Endometrium (tissue), 2 donors: Measurements from ENCODE around the gene AGPAT1.
"Not testable (repeated sequence)": the region's sequence is repeated elsewhere in the genome, so short reads cannot be mapped to it uniquely, and the experiment has no call there.

ENCODE experiments used
- FAIRE-seq: peaks from 2 replicates; lab custom pipeline; 2012; peaks lifted over from hg19 to GRCh38; lab: Jason Lieb, UNC
- donor health status: control.
- donor health status: control.

The AGPAT1 gene

DNA sequence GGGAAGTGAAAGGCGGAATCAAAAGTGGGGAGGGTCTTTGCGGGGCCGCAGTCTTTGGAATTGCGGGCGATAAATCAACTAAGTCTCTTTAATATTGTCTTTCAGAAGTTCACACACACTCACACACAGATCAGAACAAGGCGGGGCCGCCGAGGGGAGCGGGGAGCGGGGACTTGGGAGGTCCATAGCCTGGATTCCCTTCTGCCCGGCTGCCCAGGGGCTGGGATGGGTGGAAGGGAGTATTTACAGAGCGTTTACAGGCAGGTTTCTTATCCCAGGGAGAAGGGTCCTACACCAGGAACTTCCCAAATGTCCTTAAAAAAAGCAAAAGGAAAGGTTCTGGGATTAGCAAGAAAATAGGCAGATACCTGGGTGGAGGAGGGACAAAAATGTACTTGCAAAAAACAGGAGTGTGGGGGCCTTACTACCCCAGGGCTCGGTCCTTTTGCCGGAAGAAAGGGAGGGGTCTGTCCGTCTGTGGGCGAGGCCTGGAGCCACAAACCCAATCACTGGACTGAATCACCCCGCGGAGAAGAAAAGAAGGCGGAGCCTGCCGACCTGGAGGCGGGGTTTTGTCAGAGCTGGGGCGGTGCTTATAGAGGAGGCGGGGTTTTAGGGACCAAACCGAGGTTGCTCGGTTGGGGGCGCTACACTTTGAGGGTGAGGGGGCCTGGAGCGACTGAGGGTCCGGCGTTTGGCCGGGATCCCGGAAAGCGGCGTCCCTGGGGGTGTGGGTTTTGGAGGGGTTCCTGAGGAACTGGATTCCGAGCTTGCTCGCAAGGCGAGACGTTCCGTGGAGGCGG is 27.4 kb downstream of the AGPAT1 start:
- FAIRE-seq, result no peak

DNA sequence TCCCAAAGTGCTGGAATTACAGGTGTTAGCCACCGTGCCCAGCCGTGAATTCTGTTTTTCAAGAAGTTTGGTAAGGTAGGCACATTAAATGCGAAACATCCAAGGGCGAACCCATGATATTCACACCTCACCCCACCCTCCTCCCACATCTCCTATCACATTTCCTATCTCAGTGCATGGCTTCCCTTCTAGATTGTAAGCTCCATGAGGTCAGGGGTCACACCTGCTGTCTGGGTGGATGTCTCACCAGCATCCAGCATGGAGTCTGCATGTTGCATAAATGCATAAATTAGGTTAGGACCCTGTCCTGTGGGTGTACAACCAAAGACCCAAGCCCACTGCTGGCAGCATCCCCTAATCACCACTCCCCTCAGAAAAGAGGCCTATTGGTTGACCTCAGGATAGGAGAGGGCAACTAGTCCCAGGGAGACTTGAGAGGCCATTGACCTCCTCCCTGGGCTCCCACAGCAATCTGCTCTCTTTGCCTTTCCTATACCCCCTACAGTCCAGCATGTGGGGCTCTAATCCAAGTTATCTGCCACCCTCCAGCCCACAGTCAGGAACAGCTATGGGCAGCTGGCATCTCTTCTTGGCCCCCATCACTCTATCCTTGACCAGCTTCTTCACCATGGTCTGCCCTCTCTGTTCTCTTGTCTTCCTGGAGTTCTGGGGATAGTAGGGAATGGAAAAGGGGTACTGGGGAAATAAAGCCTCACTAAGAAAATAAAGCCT is 28.3 kb downstream of the AGPAT1 start:
- no peak for FAIRE-seq

DNA sequence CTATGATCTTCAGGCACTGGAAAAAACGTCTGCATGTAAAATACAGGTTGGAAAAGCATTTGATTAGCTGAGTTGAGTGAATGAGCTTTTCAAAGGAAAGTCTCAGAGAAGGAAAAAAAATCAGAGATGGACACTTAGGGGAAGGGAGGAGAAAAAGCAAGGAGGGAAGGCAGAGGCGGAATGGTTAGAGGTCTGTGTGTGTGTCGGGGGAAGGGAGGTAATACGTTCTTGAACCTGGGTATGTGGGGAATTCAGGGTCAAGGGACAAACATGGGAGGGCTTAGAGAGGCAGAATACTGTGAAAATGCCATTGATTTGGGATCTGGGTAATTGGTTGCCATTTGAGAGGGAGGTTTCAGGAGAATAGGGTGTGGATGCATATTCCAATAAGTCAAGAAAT is 29.2 kb downstream of the AGPAT1 start:
- FAIRE-seq, result no peak

DNA sequence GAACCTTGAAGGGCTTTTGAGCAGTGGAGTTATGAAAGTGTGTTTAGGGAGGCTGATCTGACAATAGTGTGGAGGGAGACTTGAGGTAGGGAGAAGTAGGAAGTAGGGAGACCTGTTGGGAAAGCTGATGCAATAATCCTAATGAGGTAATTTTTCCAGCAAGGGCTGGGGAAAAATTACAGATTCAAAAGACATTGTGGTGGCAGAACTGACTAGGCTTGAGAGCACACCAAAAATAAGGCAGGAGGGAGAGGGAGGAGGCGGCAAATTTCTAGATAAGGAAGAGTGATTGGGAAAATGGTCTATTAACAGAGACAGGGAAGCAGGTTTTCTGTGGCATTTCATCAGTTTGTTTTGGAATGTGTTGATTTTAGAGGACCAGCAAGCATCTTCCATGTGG is 29.6 kb downstream of the AGPAT1 start:
- FAIRE-seq, result no peak

DNA sequence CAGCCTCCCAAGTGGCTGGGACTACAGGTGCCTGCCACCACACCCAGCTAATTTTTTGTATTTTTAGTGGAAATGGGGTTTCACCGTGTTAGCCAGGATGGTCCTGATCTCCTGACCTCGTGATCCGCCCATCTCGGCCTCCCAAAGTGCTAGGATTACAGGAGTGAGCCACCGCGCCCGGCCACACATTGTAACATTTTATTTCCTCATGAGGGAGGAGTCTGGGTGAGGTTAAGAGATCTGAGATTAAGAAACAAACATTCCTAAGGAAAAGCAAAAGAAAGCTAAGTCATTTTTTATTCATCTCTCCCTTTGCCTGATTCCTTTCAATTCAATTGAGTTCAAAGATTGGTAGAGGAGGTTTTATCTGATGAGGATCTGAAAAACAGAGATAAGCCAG is 31.6 kb downstream of the AGPAT1 start:
- not testable (repeated sequence) for FAIRE-seq

DNA sequence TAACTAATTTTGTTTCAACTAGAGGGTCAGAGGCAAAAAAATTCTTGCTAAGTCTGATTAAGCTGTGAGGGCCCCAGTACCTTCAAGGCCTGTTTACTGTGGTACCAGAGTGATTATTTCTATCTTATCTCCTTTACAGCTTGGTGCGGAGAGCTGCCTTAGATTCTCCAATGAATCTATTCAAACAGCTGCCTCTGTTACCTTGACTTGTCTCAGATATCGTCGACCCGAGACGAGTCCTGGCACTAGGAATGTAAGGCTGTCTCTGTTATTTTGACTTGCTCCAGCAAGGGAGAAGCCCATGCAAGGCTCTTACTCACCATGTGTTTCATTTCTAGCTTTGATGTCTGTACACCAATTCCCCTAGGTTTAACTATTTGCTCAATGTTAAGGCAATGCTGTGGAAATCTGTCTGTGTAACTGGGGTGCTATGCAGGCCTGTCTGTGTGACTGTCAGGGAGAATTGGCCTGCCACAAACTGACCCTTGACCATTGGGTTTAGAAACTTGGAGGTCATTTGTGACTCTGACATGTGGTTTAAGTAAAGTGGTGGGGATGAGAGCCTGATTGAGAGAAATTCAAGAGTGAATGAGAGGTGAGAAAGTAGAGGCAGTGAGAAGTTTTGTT is 35.4 kb downstream of the AGPAT1 start:
- no peak for FAIRE-seq

DNA sequence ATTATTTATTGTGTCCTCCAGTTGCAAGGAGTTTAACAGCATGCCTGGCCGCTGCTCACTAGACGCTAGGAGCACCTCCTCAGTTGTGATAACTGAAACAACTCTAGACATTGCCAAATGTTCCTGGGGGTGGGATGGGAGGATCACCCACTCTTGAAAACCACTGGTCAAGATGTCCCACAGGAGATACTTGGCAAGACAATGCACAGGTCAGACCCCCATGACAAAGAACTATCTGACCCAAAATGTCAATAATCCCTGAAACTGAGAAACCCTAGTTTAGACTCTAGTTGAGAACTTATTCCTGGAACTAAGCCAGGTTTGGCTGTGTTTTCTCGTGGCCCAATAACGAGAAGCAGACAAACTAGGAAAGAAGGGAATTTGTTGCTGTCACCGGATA is 36.3 kb downstream of the AGPAT1 start:
- FAIRE-seq, result no peak

DNA sequence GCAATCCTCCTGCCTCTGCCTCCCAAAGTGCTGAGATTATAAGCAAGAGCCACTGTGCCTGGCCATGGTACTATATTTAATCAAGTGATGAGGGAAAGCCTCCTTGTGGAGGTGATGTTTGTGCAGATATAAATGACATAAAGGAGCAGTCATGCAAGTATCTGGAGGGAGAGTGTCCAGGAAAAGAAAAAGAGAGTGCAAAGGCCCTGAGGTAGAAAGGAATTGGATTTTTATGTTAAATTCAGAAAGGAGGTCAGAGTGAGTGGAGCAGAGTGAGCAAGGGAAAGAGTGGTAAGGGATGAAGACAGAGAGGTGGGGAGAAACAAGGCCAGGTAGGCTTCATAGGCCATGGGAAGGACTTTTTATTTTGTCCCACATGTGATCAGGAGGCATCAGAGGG is 38.4 kb downstream of the AGPAT1 start:
- FAIRE-seq, result no peak

DNA sequence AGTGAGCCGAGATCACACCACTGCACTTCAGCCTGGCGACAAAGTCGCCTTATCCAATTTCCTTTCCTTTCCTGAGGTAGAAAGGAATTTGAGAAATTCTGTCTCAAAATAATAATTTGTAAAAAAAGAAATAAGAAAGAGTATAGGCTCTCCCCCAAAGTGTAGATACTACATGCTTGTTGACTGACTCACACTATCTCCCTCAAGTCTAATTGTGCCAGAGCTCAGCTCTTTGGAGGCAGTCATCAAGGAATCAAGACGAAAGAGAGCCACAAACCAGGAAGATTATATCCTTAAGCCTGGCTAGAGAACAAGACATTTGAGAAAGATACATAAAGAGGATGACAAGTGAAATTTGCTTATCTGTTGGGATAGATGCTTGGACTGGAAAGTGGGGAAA is 42.1 kb downstream of the AGPAT1 start:
- no peak for FAIRE-seq

DNA sequence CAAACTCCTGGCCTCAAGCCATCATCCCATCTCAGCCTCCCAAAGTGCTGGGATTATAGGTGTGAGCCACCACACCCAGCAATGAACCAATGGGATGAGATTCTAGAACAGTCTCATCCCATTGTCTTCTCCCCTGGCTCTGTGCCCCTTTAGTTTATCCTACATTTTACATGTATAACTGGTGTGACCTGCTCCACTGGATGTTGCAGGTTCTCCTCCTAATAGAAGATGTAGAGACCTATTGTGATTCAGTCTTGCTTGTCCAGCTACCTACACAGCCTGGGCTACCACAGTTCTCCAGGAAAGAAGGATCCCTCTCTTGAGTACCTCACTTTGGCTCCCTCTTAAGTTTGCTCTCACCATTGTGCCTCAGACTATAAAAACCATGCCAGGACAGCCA is 43.8 kb downstream of the AGPAT1 start:
- no peak for FAIRE-seq

DNA sequence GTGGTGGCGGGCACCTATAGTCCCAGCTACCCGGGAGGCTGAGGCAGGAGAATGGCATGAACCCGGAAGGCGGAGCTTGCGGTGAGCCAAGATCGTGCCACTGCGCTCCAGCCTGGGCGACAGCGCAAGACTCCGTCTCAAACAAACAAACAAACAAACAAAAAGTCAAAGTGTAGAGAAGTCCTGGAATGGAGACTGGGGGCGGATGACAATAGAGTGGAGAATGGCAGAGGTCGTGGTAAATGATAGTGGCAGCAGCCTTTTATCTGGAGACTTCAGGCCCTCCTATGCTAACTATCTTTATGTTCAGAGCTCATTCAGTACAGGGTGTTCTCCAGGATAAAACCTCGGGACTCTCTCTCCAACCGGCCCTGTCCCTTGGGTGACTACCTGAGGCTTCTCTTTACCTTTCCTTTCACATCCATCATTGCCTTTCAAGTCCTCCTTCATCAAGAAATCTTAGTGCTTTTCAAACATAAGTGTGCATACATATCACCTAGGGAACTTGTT is 44.4 kb downstream of the AGPAT1 start:
- no peak for FAIRE-seq

DNA sequence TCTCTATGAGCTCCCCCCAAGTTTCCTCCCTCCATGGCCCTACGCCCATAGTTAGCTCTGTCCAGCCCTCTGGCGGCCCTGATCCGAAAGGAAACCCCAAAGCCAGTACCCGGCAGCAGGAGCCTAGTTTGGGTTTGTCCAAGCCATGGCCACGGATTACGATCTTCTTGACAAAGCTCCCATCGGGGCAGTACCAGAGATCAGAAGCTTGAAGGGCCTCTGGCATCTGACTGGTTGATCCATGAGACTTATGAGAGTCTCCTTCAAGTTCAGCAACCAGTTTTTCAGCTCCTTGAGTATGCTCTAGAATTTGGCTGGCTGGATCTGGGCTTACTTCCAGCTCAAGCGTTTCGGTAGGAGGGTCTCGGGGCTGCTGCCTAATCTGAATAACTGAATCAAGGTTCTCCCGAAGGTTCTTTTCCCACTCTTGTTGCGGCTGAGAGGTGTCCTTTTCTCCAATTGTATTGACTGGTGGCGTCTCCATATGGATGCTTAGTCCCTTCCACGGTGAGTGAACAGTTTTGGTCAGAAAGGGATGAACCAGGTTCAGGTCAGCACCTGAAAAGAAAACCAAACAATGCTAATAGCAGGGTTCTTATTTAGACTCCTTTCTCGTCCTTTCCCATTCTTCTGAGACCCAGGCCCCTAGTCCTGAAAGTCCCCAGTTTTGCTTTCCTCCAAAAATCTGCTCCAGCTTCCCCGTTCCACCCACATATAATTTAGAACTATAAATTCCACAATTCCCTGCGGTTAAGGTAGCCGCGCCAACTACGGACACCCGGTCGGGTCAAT is 46.4 kb downstream of the AGPAT1 start:
- FAIRE-seq, result no peak

DNA sequence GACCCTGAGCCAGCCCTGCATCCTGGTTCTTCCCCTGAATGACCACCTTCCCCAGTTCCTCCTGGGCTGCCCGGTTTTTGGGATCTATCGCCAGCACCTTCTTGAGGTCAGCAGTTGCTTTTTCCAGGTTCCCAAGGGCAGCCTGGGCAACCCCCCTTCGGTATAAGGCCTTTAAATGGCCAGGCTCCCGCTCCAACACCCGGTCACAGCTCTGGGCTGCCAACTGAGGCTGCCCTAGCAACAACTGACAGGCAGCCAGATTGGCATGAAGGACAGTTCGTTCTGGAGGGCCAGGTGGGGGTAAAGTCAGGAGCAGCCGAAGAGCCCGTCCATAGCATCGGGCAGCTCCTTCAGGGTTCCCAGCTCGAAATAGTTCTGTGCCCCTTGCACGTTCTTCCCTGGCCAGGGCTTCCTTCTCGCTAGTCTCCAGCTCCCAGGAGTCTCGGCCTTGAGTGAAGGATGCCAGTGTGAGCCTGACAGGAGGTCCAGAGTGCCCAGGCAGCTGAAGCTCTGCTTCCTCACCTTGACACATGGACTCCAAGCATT is 47.1 kb downstream of the AGPAT1 start:
- FAIRE-seq, result no peak

DNA sequence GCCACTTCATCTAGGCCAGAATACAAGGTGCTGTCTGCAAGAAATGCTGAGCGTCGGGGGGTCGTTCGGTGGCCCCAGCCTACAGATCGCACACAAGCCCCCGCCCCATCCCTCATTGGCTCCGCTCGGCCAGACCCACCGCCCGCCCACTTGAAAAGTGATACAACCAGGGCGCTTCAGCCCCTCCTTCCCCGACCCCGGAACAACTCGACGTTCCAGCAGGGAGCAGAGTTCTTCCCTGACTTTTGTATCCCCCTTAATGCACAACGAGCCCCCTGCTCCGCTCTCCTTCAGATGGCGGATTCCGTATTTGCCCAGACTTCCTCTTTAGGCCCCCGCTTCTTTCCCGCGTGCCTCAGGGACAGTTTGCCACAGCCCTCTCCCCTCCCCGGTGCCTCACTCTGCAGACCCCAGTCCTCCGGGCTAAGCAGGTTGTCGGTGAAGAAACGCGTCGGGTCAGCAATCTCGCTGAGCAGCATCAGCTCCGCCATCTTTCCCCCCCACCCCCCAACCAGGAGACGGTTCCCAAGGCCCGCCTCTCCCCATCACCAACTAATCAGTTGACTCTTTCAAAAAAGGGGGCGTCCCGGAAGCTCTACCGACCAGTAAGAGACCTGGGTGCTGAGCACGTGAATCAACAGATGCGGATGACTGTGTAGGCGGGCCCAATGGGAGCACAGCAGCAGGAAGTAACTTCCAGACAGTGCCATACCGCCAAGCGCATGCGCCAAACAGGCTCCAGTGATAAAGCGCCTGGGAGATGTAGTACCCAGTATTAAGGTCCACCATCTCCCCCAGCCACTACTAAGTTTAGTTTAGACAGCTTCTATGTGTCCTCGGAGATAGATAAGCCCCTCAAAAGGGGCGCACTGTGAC is 47.9 kb downstream of the AGPAT1 start, which contains the start of gene ATF6B:
Gene ATF6B, minus strand, starts transcription at position 530 of the 876 bp plus-strand sequence. Its CDS starts 39 bp downstream, at position 491.
- peak; percentile 72 for FAIRE-seq

DNA sequence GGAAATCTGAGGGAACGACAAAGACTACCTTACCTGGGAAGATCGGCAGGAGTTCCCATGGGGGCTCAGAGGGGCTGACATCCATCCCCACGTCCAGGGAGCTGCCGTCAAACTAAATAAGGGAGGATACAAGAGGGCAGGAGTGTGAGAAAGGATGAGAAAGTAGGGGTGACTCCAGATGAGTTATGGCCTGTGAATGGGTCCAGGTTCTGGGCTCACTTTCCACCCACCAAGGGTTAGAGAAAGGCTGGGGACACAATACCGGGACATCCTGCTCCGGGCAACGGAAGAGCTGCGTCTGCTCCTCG is 48.5 kb downstream of the AGPAT1 start:
- no peak for FAIRE-seq

DNA sequence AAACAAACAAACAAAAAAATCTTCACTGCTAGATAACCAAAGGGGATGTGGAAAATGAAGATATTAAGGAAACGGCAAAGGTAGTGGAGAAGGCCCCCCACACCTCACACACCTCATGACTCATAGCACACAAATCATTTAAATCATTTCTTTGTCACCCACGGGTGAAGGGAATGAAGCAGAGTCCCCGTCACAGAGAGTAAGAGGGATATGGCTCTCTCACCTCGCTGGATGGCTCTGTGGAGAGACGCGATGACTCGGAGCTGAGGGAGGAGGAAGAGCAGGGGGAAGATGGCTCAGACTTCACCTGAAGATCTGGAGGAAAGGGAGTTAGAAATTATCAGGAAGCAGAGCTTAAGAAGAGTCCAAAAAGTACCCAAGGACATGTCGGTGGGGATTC is 49.0 kb downstream of the AGPAT1 start:
- no peak for FAIRE-seq

DNA sequence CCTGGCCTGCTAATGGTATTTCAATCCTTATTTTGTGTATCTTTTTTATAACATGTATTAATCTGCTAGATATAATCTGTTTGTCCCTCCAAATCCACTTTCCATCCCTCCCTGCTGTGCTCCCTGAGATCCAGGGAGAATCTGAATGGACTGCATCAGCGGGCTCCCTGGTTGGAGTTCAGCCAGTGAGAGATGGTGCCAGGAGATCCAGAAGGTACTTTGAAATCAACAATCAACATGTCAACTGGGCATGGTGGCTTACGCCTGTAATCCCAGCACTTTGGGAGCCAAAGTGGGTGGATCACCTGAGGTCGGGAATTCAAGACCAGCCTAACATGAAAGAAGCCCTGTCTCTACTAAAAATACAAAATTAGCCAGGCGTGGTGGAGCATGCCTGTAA is 52.2 kb downstream of the AGPAT1 start:
- no peak for FAIRE-seq

DNA sequence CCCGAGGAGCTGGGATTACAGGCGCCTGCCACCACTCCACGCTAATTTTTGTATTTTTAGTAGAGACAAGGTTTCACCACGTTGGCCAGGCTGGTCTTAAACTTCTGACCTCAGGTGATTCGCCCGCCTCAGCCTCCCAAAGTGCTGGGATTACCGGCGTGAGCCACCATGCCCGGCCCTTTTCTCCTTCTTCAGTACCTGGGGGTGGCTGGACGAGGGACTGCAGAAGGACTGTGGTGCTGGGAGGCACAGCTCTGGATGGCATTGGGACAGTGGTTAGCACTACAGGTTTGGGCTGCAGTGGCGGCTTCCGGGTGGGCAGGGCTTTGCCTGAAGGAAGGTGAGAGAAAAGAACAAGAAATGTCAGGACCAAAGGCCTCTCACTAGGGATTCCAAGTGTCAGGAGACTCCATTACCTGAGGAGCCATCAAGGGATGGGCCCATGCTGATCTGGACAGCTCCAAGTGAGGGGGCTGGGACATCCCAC is 55.3 kb downstream of the AGPAT1 start:
- no peak for FAIRE-seq

DNA sequence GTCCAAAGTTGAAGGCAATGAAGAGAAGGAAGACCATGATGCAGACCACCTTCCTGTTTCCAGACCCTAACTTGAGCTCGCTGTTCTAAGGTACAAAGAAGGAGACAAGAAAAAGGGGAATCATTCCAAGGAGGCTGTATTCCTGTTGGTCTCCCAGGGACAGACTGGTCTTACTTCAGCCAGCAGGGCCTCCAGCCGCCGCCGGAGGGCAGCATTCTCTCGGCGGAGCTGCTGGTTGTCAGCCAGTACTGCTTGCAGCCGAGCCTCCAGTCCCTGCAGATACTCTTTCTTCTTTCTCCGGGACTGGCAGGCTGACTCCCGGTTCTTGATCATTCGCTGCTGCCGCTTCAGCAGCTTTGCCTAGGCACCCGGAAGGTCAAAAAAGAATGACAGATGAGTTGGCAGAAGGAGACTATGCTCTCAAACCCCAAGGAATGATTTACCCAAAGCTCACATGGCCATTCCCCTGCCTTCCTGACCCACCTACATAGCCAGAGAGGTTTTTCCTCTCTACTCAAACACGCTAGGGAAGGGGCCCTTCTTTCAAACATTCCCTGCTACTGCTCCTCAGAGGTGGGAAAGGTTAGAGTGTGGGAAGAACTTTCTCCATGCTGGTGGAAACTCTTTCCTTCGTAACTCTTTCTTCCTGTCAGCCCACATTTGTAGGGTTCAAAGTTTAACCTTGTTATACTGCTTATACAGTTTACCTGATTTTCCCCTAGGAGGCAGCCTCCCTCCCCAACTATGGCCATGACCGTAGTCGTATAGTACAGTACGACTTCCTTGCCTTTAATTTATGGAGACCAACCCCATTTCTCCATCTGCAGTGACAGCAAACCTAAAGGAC is 56.9 kb downstream of the AGPAT1 start:
- no peak for FAIRE-seq
